ENCODE data around the gene CEACAM1. TPM values are rescaled to one million over a fixed set of nuclear protein-coding genes. Genes with fewer than 3 reads are reported as not detected.
A peak's percentile ranks its signal among the peaks of the same experiment; 100 is the strongest.

The CEACAM1 gene
- total RNA-seq, result 10 to 100 TPM; 30.0 to 37.0 TPM

- H3K4me3 Mint-ChIP-seq, result peak within 1 kb of the TSS; percentile 76
- H3K36me3 Mint-ChIP-seq, result peaks cover 11% of the 10 kb centered on the region
- peak; percentile 83 for DNase-seq
- H3K9me3 Mint-ChIP-seq (ENCODE audit: low read depth), result no peaks in the 10 kb centered on the region
- H3K27me3 Mint-ChIP-seq, result peaks cover 2% of the 10 kb centered on the region
- CTCF ChIA-PET, result interaction anchor here (0.7 to 9.2 kb wide), 30 partner anchors 9 to 413 kb away, joined by 3 to 186 read pairs (median 6); partner anchors contain the start of gene CXCL17
- peaks cover 56% of the 10 kb centered on the region for H3K4me1 Mint-ChIP-seq
- H3K27ac Mint-ChIP-seq, result peak within 1 kb of the TSS; percentile 89
- peak; percentile 92 for ATAC-seq
Measured at GRCh38 chr19:42528354-42529247, at the start of gene CEACAM1. Gene CEACAM1, minus strand, starts transcription at chr19:42528481. Its CDS starts 107 bp downstream, at chr19:42528374.

DNA sequence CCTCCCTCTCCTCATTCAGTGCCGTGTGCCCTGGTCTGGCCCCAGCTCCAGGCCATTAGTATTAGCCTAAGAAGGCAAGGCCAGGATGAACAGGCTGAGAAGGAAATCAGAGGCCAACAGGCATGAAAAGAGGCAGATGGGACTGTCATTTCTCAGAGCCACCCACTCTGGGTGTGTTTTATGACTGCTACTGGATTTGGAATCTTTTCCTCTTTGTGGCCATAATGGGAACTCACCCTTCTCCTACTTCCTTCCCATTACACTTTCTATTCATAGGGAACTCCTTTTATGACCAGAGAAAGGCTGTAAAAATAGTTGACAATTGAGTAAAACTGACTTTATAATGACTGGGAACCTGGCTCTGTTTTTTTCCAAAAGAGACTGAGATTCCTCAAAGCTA is 48.7 kb upstream of the CEACAM1 start:
- peaks cover 39% of the 10 kb centered on the region for H3K27me3 Mint-ChIP-seq
- CTCF ChIA-PET, result interaction anchor here (2.2 kb wide), 1 partner anchor 19 kb away, joined by 7 read pairs; no protein-coding TSS in a partner anchor
- H3K4me1 Mint-ChIP-seq, result no peaks in the 10 kb centered on the region
- DNase-seq (no peak), ATAC-seq (no peak)
- no peak overlapping the region for H3K4me3 Mint-ChIP-seq
- H3K27ac Mint-ChIP-seq, result no peak overlapping the region
- H3K9me3 Mint-ChIP-seq (ENCODE audit: low read depth), result no peaks in the 10 kb centered on the region
- H3K36me3 Mint-ChIP-seq, result no peaks in the 10 kb centered on the region

DNA sequence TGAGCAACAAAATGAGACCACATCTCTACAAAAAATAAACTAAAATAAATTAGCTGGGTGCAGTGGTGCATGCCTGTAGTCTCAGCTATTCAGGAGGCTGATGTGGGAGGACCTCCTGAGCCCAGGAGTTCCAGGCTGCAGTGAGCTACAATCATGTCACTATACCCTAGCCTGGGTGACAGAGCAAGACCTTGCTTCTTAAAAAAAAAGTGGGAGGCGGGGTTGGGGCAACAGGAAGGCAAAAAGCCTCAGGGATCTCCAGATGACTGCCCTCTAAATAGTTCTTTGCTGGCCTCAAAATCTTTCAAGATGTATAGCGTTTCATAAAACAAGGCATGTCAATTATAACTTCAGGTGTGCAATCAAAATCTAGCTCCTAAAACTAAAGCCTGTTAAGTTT is 48.0 kb upstream of the CEACAM1 start:
- CTCF ChIA-PET, result interaction anchor here (1.0 to 2.2 kb wide), 2 partner anchors 9 to 20 kb away, joined by 4 to 7 read pairs; no protein-coding TSS in a partner anchor
- DNase-seq (no peak), ATAC-seq (no peak)
- Mint-ChIP-seq H3K4me3 (no peak overlapping the region), H3K27me3 (peaks cover 39% of the 10 kb centered on the region), H3K36me3 (no peaks in the 10 kb centered on the region), H3K9me3 (ENCODE audit: low read depth) (no peaks in the 10 kb centered on the region), H3K27ac (no peak overlapping the region), H3K4me1 (no peaks in the 10 kb centered on the region)

GRCh38 chr19:42573642-42574041 is 45.4 kb upstream of the CEACAM1 start:
- no peaks in the 10 kb centered on the region for H3K36me3 Mint-ChIP-seq
- CTCF ChIA-PET, result interaction anchor here (0.7 to 0.8 kb wide), 2 partner anchors 13 to 23 kb away, joined by 3 read pairs; no protein-coding TSS in a partner anchor
- H3K4me3 Mint-ChIP-seq, result no peak overlapping the region
- no peak for DNase-seq
- H3K9me3 Mint-ChIP-seq (ENCODE audit: low read depth), result no peaks in the 10 kb centered on the region
- peaks cover 40% of the 10 kb centered on the region for H3K27me3 Mint-ChIP-seq
- H3K4me1 Mint-ChIP-seq, result no peaks in the 10 kb centered on the region
- no peak for ATAC-seq
- no peak overlapping the region for H3K27ac Mint-ChIP-seq

DNA sequence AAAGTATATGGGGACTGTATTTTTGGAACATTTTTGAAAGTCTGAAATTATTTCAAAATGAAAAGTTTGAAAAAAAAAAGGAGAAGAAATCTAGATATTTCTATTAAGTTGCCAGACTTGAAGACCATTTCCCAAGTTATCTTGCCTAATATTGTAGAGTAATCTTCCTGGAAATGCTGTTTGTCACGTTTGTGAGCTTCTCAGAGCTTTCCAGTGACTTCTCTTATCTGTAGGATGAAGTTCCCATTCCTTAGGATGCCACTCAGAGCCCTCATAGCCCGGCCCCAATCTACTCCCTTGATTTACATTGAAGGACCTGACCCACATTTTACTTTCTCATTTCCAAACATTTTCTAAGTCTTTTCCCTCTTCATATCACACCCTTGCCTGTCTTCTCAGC is 42.8 kb upstream of the CEACAM1 start:
- no peak overlapping the region for H3K27ac Mint-ChIP-seq
- H3K4me1 Mint-ChIP-seq, result peaks cover 7% of the 10 kb centered on the region
- no peak overlapping the region for H3K4me3 Mint-ChIP-seq
- CTCF ChIA-PET, result interaction anchor here (0.7 kb wide), 1 partner anchor 965 kb away, joined by 3 read pairs; no protein-coding TSS in a partner anchor
- H3K36me3 Mint-ChIP-seq, result no peaks in the 10 kb centered on the region
- DNase-seq, result no peak
- ATAC-seq, result no peak
- H3K9me3 Mint-ChIP-seq (ENCODE audit: low read depth), result no peaks in the 10 kb centered on the region
- peaks cover 40% of the 10 kb centered on the region for H3K27me3 Mint-ChIP-seq

DNA sequence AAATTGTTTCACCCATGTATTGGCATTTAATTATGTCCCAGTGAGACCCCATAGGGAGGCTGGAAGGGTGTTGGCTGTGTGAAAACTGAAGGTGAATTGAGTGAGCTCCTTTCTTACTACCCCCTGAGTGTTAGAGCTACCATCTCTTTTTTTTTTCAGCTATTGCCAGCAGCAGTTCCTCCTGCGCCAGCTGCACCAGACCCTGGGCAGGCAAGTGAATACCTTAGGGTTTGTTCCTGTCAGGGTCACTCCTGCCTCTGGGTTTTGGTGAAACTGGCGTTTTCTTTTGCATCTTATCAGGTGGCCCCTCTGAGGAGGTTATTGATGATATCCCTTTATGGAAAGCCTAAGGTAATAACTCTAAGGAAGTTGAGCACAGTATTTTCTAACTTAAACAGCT is 40.9 kb upstream of the CEACAM1 start:
- CTCF ChIA-PET, result interaction anchor here (0.7 kb wide), 1 partner anchor 119 kb away, joined by 3 read pairs; no protein-coding TSS in a partner anchor
- peaks cover 33% of the 10 kb centered on the region for H3K27me3 Mint-ChIP-seq
- H3K4me1 Mint-ChIP-seq, result peaks cover 7% of the 10 kb centered on the region
- no peak overlapping the region for H3K4me3 Mint-ChIP-seq
- H3K36me3 Mint-ChIP-seq, result no peaks in the 10 kb centered on the region
- no peak overlapping the region for H3K27ac Mint-ChIP-seq
- DNase-seq, result no peak
- ATAC-seq, result no peak
- no peaks in the 10 kb centered on the region for H3K9me3 Mint-ChIP-seq (ENCODE audit: low read depth)

- ATAC-seq (no peak), DNase-seq (no peak)
- CTCF ChIA-PET, result interaction anchor here (1.2 to 5.1 kb wide), 3 partner anchors 29 to 67 kb away, joined by 3 to 30 read pairs (median 3); no protein-coding TSS in a partner anchor
- peaks cover 7% of the 10 kb centered on the region for H3K4me1 Mint-ChIP-seq
- H3K27me3 Mint-ChIP-seq, result peaks cover 29% of the 10 kb centered on the region
- H3K9me3 Mint-ChIP-seq (ENCODE audit: low read depth), result no peaks in the 10 kb centered on the region
- H3K4me3 Mint-ChIP-seq, result no peak overlapping the region
- H3K36me3 Mint-ChIP-seq, result no peaks in the 10 kb centered on the region
- no peak overlapping the region for H3K27ac Mint-ChIP-seq
Measured at GRCh38 chr19:42568006-42568405, 39.7 kb upstream of the CEACAM1 start.

DNA sequence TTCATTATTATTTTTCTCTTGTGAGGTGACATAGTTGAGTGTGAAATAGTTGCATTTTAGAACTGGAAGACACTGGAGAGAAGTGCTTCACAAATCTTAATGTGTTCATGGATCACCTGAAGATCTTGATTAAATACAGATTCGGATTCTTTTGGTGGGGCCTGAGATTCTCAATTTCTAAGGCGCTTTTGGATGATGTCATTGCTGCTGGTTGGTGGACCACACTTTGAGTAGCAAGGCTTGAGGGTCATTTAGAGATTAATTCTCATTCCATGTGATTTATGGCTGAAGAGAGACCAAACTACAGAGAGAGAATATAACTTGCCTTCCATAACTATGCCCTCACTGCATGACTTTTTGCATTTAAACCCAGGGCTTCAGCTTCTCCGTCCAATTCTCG is 39.3 kb upstream of the CEACAM1 start:
- peaks cover 7% of the 10 kb centered on the region for H3K4me1 Mint-ChIP-seq
- H3K27me3 Mint-ChIP-seq, result peaks cover 27% of the 10 kb centered on the region
- no peak for ATAC-seq
- H3K36me3 Mint-ChIP-seq, result no peaks in the 10 kb centered on the region
- no peak overlapping the region for H3K4me3 Mint-ChIP-seq
- CTCF ChIA-PET, result interaction anchor here (0.9 to 5.1 kb wide), 6 partner anchors 14 to 126 kb away, joined by 3 to 30 read pairs (median 3); no protein-coding TSS in a partner anchor
- H3K9me3 Mint-ChIP-seq (ENCODE audit: low read depth), result no peaks in the 10 kb centered on the region
- DNase-seq, result no peak
- no peak overlapping the region for H3K27ac Mint-ChIP-seq

DNA sequence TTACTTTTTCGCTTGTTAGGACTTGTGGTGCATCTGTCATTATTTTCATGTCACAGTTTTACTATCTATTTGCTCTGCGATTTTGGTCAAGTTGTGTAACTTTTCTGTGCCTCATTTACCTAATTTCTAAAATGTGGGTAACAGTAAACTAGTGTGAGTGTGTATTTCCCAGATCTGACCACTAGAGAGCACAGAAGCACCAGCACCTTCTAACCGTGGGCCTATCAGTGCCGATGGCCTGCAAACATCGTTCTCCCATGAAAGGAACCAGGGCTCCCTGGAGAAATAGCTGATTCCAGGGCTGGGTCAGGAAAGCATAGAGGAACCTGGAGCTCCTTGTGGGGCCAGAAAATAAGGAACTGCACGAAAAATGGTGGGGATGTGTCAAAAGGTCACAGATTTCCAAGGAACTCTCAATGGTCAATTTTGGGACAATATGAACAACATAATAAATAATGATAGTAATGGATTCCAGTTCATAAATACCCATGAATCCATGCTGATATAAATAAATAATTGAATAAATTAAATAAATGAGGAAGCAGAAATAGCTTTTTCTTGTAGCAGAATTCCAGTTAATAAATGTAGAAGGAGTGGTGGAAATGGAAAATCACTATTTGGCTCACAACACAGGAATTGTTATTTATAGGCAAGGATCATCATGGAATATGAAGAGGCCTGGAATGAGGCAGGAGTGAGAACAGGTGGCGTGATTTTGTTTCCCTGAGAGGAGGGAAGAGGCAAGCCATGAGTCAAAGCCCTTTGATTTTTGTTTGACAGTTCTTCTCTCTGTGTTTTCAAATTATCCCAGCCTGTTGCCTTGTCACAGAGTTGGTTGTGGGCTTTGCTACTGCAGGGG is 35.3 kb upstream of the CEACAM1 start:
- peak; percentile 87 for ATAC-seq
- H3K27ac Mint-ChIP-seq, result no peak overlapping the region
- peaks cover 28% of the 10 kb centered on the region for H3K27me3 Mint-ChIP-seq
- CTCF ChIA-PET, result interaction anchor here (0.8 to 5.1 kb wide), 7 partner anchors 14 to 122 kb away, joined by 3 to 30 read pairs (median 6); partner anchors contain the start of gene CEACAM1
- H3K4me1 Mint-ChIP-seq, result peaks cover 7% of the 10 kb centered on the region
- H3K36me3 Mint-ChIP-seq, result no peaks in the 10 kb centered on the region
- peak; percentile 45 for DNase-seq
- H3K9me3 Mint-ChIP-seq (ENCODE audit: low read depth), result no peaks in the 10 kb centered on the region
- H3K4me3 Mint-ChIP-seq, result no peak overlapping the region

GRCh38 chr19:42561512-42561911 is 33.2 kb upstream of the CEACAM1 start:
- CTCF ChIA-PET, result interaction anchor here (1.0 to 2.4 kb wide), 2 partner anchors 36 to 123 kb away, joined by 4 to 12 read pairs; no protein-coding TSS in a partner anchor
- peaks cover 33% of the 10 kb centered on the region for H3K27me3 Mint-ChIP-seq
- H3K4me1 Mint-ChIP-seq, result peaks cover 1% of the 10 kb centered on the region
- H3K36me3 Mint-ChIP-seq, result no peaks in the 10 kb centered on the region
- DNase-seq, result no peak
- H3K27ac Mint-ChIP-seq, result no peak overlapping the region
- H3K9me3 Mint-ChIP-seq (ENCODE audit: low read depth), result no peaks in the 10 kb centered on the region
- no peak for ATAC-seq
- H3K4me3 Mint-ChIP-seq, result no peak overlapping the region

DNA sequence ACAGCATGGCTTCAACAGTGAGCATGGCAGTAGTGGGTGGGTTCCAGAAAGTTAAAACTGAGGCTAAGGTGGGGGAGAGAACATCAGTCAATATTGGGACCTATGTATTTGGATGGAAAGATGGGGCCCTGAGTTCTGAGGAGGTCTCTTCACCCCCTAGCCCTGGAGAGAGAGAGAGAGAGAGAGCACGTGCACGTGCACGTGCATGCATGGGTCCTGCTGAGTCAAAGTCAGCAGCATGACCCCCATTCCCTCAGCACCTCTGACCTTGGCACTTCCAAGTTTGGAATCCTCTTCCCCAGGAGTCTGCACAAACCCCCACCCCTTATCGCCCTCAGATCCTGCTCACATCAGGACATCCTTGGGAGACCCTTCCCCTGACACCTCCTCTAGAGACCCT is 32.5 kb upstream of the CEACAM1 start:
- no peak for DNase-seq
- no peak for ATAC-seq
- H3K36me3 Mint-ChIP-seq, result no peaks in the 10 kb centered on the region
- H3K27ac Mint-ChIP-seq, result no peak overlapping the region
- peaks cover 35% of the 10 kb centered on the region for H3K27me3 Mint-ChIP-seq
- no peaks in the 10 kb centered on the region for H3K9me3 Mint-ChIP-seq (ENCODE audit: low read depth)
- H3K4me1 Mint-ChIP-seq, result peaks cover 1% of the 10 kb centered on the region
- CTCF ChIA-PET, result interaction anchor here (2.4 kb wide), 1 partner anchor 37 kb away, joined by 12 read pairs; no protein-coding TSS in a partner anchor
- no peak overlapping the region for H3K4me3 Mint-ChIP-seq

DNA sequence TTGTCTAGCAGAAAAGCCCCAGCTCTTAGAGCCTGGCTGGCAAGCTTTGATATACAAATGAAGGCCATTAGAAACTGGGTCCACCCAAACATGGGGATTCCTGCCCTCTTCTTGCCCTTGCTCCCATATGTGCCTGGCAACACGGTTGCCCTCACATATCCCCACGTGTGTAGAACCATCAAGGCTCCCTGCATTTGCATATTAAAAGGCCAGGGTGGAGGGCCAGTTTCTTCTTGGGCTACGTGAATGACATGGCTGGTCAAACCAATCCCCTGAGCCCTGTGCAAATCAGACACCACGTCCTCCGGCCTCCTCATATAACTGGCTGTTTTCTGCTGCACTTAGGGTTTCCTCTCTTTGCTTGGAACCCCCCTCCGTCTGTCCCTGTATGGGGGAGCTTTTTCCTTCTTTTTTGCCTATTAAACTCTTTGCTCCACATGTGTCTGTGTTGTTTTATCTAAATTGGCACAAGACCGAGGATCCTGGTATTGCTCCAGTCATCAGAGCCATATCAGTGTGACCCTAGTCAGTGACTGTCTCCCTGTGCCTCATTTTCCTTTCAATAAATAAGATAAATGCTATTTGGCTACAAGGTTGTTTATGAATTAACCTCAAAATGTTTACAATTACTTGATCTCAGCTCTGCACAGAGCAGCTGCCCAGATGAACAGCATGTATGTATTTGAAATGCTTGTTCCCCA is 30.3 kb upstream of the CEACAM1 start:
- H3K4me3 Mint-ChIP-seq, result no peak overlapping the region
- H3K9me3 Mint-ChIP-seq (ENCODE audit: low read depth), result no peaks in the 10 kb centered on the region
- H3K36me3 Mint-ChIP-seq, result no peaks in the 10 kb centered on the region
- no peak for DNase-seq
- CTCF ChIA-PET, result no interaction called here
- H3K4me1 Mint-ChIP-seq, result peaks cover 5% of the 10 kb centered on the region
- peaks cover 49% of the 10 kb centered on the region for H3K27me3 Mint-ChIP-seq
- no peak for ATAC-seq
- H3K27ac Mint-ChIP-seq, result no peak overlapping the region

Measured in activated CD8-positive, alpha-beta memory T cell treated with anti-CD3 and anti-CD28 coated beads, Interleukin-2, amount 10 ng/mL, durations not matched to agents 7 days and 5 days (primary cell).